Measurements from ENCODE around the gene TAF4.
"Not testable (repeated sequence)": the region's sequence is repeated elsewhere in the genome, so short reads cannot be mapped to it uniquely, and the experiment has no call there.

TAF4 gene

DNA sequence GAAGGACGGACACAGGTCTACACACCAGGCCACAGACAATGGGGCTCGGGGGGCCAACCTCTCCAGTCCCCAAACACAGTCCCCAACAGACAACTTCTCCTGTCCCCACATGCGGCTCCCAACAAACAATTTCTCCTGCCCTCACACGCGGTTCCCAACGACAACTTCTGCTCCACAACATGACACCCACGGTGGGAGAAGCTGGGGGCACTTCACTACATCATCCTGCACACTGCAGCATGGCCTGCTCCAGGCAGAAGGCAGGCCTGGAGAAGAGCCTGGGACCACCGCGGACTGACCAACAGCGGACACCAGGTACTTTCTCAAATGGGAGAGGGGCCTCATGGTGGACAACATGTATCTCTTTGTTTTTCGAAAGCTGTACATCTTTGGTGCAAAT is 6.7 kb downstream of the TAF4 start:
- DNase-seq, result no peak
- Histone ChIP-seq H3K27me3 (replicated peaks in 2 of 5; ENCODE audit: control insufficient read depth in 4 of 5, insufficient read depth in 5 of 5, low read length in 4 of 5) (no peaks in the 10 kb centered on the region), H3K4me1 (ENCODE audit: control extremely low read depth in 1 of 4, control insufficient read depth in 4 of 4, insufficient read depth in 4 of 4, low read length in 3 of 4) (peaks cover 0 to 15% (median 12%) of the 10 kb centered on the region in 4 experiments), H3K4me3 (ENCODE audit: control insufficient read depth in 1 of 7, extremely low read depth in 1 of 7, insufficient read depth in 4 of 7, low read depth in 2 of 7, low read length in 6 of 7) (no peak overlapping the region), H3K36me3 (ENCODE audit: control insufficient read depth in 4 of 4, insufficient read depth in 4 of 4, low read length in 3 of 4) (peaks cover 0 to 32% (median 2%) of the 10 kb centered on the region in 4 experiments), H3K9me3 (ENCODE audit: control extremely low read depth in 1 of 5, control insufficient read depth in 4 of 5, insufficient read depth in 2 of 5, low read depth in 1 of 5, low read length in 4 of 5) (no peaks in the 10 kb centered on the region), H3K27ac (ENCODE audit: insufficient read depth in 1 of 2, low read depth in 1 of 2, low read length in 2 of 2, poor library complexity in 1 of 2, severe bottlenecking in 2 of 2) (no peak overlapping the region)
- ChIA-PET CTCF (interaction anchor here (0.6 to 5.8 kb wide), 2 partner anchors 76 to 79 kb away, joined by 3 to 22 read pairs; no protein-coding TSS in a partner anchor), POLR2A (no interaction called here)
- WGBS (ENCODE audit: insufficient coverage), result 100% methylated on average over 5 of the region's 11 CpGs

DNA sequence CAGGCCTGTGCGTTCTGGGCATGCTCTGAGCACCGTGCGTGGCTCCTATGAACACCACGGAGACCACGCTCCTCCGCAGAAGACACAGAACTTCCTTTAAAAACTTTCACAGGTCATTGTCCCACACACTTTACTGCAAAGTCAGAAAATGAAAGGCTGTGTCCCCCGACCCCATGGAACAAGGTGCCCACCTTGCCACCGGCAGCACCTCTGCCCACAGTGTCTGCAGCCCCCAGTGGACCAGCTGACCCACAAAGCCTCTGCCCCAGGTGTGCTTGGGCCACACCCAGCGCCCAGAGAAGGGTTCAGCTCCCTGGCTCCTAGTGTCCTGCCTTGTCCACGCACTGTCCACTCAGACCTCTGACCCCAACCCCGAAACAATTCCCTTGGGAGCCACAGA is 8.7 kb downstream of the TAF4 start:
- Histone ChIP-seq H3K27me3 (replicated peaks in 2 of 5; ENCODE audit: control insufficient read depth in 4 of 5, insufficient read depth in 5 of 5, low read length in 4 of 5) (no peaks in the 10 kb centered on the region), H3K4me3 (ENCODE audit: control insufficient read depth in 1 of 7, extremely low read depth in 1 of 7, insufficient read depth in 4 of 7, low read depth in 2 of 7, low read length in 6 of 7) (no peak overlapping the region), H3K27ac (ENCODE audit: insufficient read depth in 1 of 2, low read depth in 1 of 2, low read length in 2 of 2, poor library complexity in 1 of 2, severe bottlenecking in 2 of 2) (no peak overlapping the region), H3K9me3 (ENCODE audit: control extremely low read depth in 1 of 5, control insufficient read depth in 4 of 5, insufficient read depth in 2 of 5, low read depth in 1 of 5, low read length in 4 of 5) (no peaks in the 10 kb centered on the region), H3K4me1 (ENCODE audit: control extremely low read depth in 1 of 4, control insufficient read depth in 4 of 4, insufficient read depth in 4 of 4, low read length in 3 of 4) (peaks cover 0 to 9% (median 5%) of the 10 kb centered on the region in 4 experiments), H3K36me3 (ENCODE audit: control insufficient read depth in 4 of 4, insufficient read depth in 4 of 4, low read length in 3 of 4) (peaks cover 0 to 31% (median 2%) of the 10 kb centered on the region in 4 experiments)
- ChIA-PET POLR2A (no interaction called here), CTCF (no interaction called here)
- 90% methylated on average over 6 of the region's 11 CpGs for WGBS (ENCODE audit: insufficient coverage)
- no peak for DNase-seq

DNA sequence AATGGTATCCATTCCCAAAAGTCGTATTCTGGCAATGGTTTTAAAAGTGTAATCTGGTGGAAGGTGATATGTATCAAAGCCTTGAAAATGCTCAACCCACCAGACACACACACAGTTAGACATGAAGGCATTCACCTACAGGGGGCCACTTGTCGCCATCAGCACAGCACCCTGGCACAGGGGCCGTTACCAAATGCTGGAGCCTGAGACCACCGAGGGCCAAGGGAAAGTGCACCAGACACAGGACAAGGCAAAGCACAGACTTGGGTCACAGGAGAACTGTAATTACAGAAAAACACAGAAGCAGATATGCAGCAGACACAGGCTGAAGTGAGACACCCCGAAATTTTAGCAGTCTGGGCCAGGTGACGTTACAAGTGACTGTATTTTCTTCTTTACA is 9.3 kb downstream of the TAF4 start:
- 93% methylated on average over 4 of the region's 6 CpGs for WGBS (ENCODE audit: insufficient coverage)
- no peaks in the 10 kb centered on the region for H3K27me3 ChIP-seq (replicated peaks in 2 of 5; ENCODE audit: control insufficient read depth in 4 of 5, insufficient read depth in 5 of 5, low read length in 4 of 5)
- no peak overlapping the region for H3K4me3 ChIP-seq (ENCODE audit: control insufficient read depth in 1 of 7, extremely low read depth in 1 of 7, insufficient read depth in 4 of 7, low read depth in 2 of 7, low read length in 6 of 7)
- H3K27ac ChIP-seq (ENCODE audit: insufficient read depth in 1 of 2, low read depth in 1 of 2, low read length in 2 of 2, poor library complexity in 1 of 2, severe bottlenecking in 2 of 2), result no peak overlapping the region
- peaks cover 0 to 15% (median 10%) of the 10 kb centered on the region in 4 experiments for H3K4me1 ChIP-seq (ENCODE audit: control extremely low read depth in 1 of 4, control insufficient read depth in 4 of 4, insufficient read depth in 4 of 4, low read length in 3 of 4)
- H3K36me3 ChIP-seq (ENCODE audit: control insufficient read depth in 4 of 4, insufficient read depth in 4 of 4, low read length in 3 of 4), result peaks cover 0 to 31% (median 2%) of the 10 kb centered on the region in 4 experiments
- CTCF ChIA-PET, result interaction anchor here (0.8 kb wide), 1 partner anchor 46 kb away, joined by 3 read pairs; no protein-coding TSS in a partner anchor
- POLR2A ChIA-PET, result no interaction called here
- no peaks in the 10 kb centered on the region for H3K9me3 ChIP-seq (ENCODE audit: control extremely low read depth in 1 of 5, control insufficient read depth in 4 of 5, insufficient read depth in 2 of 5, low read depth in 1 of 5, low read length in 4 of 5)
- no peak for DNase-seq

DNA sequence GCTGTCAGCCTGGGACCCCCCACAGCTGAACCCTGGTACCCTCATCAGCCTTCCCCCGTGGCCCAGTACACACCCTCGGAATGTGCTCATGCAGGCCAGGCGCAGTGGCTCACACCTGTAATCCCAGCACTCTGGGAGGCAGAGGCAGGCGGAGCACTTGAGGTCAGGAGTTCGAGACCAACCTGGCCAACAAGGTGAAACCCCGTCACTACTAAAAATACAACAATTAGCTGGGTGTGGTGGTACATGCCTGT is 9.9 kb downstream of the TAF4 start:
- Histone ChIP-seq H3K4me1 (ENCODE audit: control extremely low read depth in 1 of 4, control insufficient read depth in 4 of 4, insufficient read depth in 4 of 4, low read length in 3 of 4) (peaks cover 0 to 21% (median 16%) of the 10 kb centered on the region in 4 experiments), H3K36me3 (ENCODE audit: control insufficient read depth in 4 of 4, insufficient read depth in 4 of 4, low read length in 3 of 4) (peaks cover 0 to 27% (median 2%) of the 10 kb centered on the region in 4 experiments)
- DNase-seq; POLR2A ChIA-PET; H3K27ac ChIP-seq (ENCODE audit: insufficient read depth in 1 of 2, low read depth in 1 of 2, low read length in 2 of 2, poor library complexity in 1 of 2, severe bottlenecking in 2 of 2); H3K4me3 ChIP-seq (ENCODE audit: control insufficient read depth in 1 of 7, extremely low read depth in 1 of 7, insufficient read depth in 4 of 7, low read depth in 2 of 7, low read length in 6 of 7); H3K27me3 ChIP-seq (replicated peaks in 2 of 5; ENCODE audit: control insufficient read depth in 4 of 5, insufficient read depth in 5 of 5, low read length in 4 of 5); H3K9me3 ChIP-seq (ENCODE audit: control extremely low read depth in 1 of 5, control insufficient read depth in 4 of 5, insufficient read depth in 2 of 5, low read depth in 1 of 5, low read length in 4 of 5): not testable (repeated sequence)
- WGBS (ENCODE audit: insufficient coverage), result 90% methylated on average over 3 of the region's 6 CpGs
- CTCF ChIA-PET, result interaction anchor here (0.8 kb wide), 1 partner anchor 45 kb away, joined by 3 read pairs; no protein-coding TSS in a partner anchor

DNA sequence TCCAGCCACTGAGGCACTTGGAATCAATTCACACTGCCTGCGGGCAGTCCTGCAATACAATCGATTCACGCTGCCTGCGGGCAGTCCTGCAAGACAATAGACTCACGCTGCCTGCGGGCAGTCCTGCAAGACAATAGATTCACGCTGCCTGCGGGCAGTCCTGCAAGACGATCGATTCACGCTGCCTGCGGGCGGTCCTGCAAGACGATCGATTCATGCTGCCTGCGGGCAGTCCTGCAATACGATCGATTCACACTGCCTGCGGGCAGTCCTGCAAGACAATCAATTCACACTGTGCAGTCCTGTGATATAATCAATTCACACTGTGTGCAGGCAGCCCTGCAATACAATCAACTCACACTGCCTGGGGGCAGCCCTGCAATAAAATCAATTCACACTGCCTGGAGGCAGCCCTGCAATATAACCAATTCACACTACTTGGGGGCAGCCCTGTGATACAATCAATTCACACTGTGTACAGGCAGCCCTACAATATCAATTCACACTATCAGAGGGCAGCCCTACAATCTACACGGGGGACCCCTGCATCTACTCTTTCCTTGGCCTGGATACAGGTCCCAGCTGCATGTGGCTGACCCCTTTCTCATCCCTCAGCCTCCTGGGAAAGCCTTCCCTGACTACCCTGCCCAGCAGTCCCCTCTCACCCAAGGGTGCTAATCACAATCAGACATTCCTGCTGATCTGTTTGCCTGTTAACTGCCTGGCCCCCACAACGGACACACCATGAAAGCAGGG is 10.4 kb downstream of the TAF4 start:
- CTCF ChIA-PET, result interaction anchor here (0.8 kb wide), 1 partner anchor 45 kb away, joined by 3 read pairs; no protein-coding TSS in a partner anchor
- 96% methylated on average over 21 of the region's 21 CpGs for WGBS (ENCODE audit: insufficient coverage)
- H3K4me3 ChIP-seq (ENCODE audit: control insufficient read depth in 1 of 7, extremely low read depth in 1 of 7, insufficient read depth in 4 of 7, low read depth in 2 of 7, low read length in 6 of 7), result no peak overlapping the region

DNA sequence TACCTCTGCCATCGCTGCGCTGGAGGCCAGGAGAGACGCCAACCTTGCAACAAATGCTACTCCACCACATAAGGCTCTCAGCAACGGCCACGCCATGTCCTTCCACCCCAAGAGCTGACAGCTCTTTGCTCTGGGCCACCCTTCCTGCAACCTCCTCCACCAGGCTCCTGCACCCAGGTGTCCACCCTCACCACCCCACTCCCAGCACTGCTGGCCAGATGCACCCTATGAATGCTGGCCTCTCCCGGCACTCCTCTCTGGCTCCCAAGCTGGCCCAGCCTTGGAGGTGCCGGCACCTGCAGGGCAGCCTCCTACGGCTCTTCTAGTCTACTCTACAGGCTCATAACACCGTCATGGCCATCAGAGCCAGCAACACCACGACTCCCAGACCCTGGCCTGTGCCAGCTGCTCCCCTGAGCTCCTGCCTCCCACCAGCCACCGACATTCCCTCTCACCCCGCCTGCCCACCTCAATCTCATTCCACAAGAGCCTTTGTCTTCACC is 11.2 kb downstream of the TAF4 start:
- Histone ChIP-seq H3K9me3 (ENCODE audit: control extremely low read depth in 1 of 5, control insufficient read depth in 4 of 5, insufficient read depth in 2 of 5, low read depth in 1 of 5, low read length in 4 of 5) (no peaks in the 10 kb centered on the region), H3K36me3 (ENCODE audit: control insufficient read depth in 4 of 4, insufficient read depth in 4 of 4, low read length in 3 of 4) (peaks cover 0 to 21% (median 2%) of the 10 kb centered on the region in 4 experiments), H3K4me3 (ENCODE audit: control insufficient read depth in 1 of 7, extremely low read depth in 1 of 7, insufficient read depth in 4 of 7, low read depth in 2 of 7, low read length in 6 of 7) (no peak overlapping the region), H3K27ac (ENCODE audit: insufficient read depth in 1 of 2, low read depth in 1 of 2, low read length in 2 of 2, poor library complexity in 1 of 2, severe bottlenecking in 2 of 2) (no peak overlapping the region), H3K4me1 (ENCODE audit: control extremely low read depth in 1 of 4, control insufficient read depth in 4 of 4, insufficient read depth in 4 of 4, low read length in 3 of 4) (peaks cover 0 to 21% (median 19%) of the 10 kb centered on the region in 4 experiments), H3K27me3 (replicated peaks in 2 of 5; ENCODE audit: control insufficient read depth in 4 of 5, insufficient read depth in 5 of 5, low read length in 4 of 5) (no peaks in the 10 kb centered on the region)
- 99% methylated on average over 10 of the region's 12 CpGs for WGBS (ENCODE audit: insufficient coverage)
- ChIA-PET POLR2A (no interaction called here), CTCF (no interaction called here)
- DNase-seq, result no peak

More for the DNA sequence above, 10.4 kb downstream of the TAF4 start:
- DNase-seq, result no peak
- POLR2A ChIA-PET, result no interaction called here
- no peaks in the 10 kb centered on the region for H3K27me3 ChIP-seq (replicated peaks in 2 of 5; ENCODE audit: control insufficient read depth in 4 of 5, insufficient read depth in 5 of 5, low read length in 4 of 5)
- no peak overlapping the region for H3K27ac ChIP-seq (ENCODE audit: insufficient read depth in 1 of 2, low read depth in 1 of 2, low read length in 2 of 2, poor library complexity in 1 of 2, severe bottlenecking in 2 of 2)
- peaks cover 0 to 21% (median 19%) of the 10 kb centered on the region in 4 experiments for H3K4me1 ChIP-seq (ENCODE audit: control extremely low read depth in 1 of 4, control insufficient read depth in 4 of 4, insufficient read depth in 4 of 4, low read length in 3 of 4)
- H3K9me3 ChIP-seq (ENCODE audit: control extremely low read depth in 1 of 5, control insufficient read depth in 4 of 5, insufficient read depth in 2 of 5, low read depth in 1 of 5, low read length in 4 of 5), result no peaks in the 10 kb centered on the region
- peaks cover 0 to 23% (median 2%) of the 10 kb centered on the region in 4 experiments for H3K36me3 ChIP-seq (ENCODE audit: control insufficient read depth in 4 of 4, insufficient read depth in 4 of 4, low read length in 3 of 4)

DNA sequence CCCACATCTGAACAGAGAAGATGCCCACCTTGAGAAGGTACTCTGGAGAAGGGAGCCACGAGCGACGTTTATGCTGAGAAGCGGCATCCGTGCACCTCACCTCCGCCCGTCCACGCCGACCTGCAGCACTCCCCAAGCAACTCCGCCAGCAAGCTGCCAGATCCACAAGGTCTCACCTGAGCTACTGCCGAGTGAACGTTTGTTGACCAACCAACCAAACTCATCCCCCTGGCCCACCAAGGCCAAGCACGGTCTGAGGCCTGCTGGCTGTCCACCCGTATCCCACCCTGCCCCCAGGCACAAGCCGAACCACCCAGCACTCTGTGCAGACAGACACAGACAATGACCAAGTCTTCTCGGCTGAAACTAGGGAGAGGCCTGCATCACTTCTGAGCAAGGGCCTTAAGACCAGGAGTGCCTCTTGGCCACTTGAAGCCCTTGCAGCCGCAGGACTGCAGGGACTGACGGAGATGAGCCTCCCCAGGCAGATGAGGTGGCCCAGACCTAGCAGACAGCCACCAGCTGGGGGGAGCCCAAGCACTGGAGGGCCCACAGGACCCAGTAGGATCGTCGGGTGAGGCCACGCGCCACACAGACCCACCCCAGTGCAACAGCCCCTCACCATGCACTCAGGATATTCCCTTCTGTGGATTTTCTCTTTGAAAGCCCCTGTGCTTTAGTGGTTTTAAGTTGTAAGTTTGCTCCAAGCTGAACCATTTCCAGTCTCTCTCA is 12.1 kb downstream of the TAF4 start:
- no peak overlapping the region for H3K4me3 ChIP-seq (ENCODE audit: control insufficient read depth in 1 of 7, extremely low read depth in 1 of 7, insufficient read depth in 4 of 7, low read depth in 2 of 7, low read length in 6 of 7)
- H3K27ac ChIP-seq (ENCODE audit: insufficient read depth in 1 of 2, low read depth in 1 of 2, low read length in 2 of 2, poor library complexity in 1 of 2, severe bottlenecking in 2 of 2), result no peak overlapping the region
- peaks cover 0 to 21% (median 2%) of the 10 kb centered on the region in 4 experiments for H3K36me3 ChIP-seq (ENCODE audit: control insufficient read depth in 4 of 4, insufficient read depth in 4 of 4, low read length in 3 of 4)
- no peak for DNase-seq
- over 99% methylated on average over 17 of the region's 22 CpGs for whole genome bisulfite sequencing (ENCODE audit: insufficient coverage)
- CTCF ChIA-PET, result no interaction called here
- H3K4me1 ChIP-seq (ENCODE audit: control extremely low read depth in 1 of 4, control insufficient read depth in 4 of 4, insufficient read depth in 4 of 4, low read length in 3 of 4), result peaks cover 0 to 21% (median 19%) of the 10 kb centered on the region in 4 experiments
- POLR2A ChIA-PET, result interaction anchor here (0.8 kb wide), 1 partner anchor 551 kb away, joined by 4 read pairs; no protein-coding TSS in a partner anchor
- H3K9me3 ChIP-seq (ENCODE audit: control extremely low read depth in 1 of 5, control insufficient read depth in 4 of 5, insufficient read depth in 2 of 5, low read depth in 1 of 5, low read length in 4 of 5), result no peaks in the 10 kb centered on the region
- no peaks in the 10 kb centered on the region for H3K27me3 ChIP-seq (replicated peaks in 2 of 5; ENCODE audit: control insufficient read depth in 4 of 5, insufficient read depth in 5 of 5, low read length in 4 of 5)

Data from common myeloid progenitor, CD34-positive (primary cell).